ENCODE data around the gene HES2.

DNA sequence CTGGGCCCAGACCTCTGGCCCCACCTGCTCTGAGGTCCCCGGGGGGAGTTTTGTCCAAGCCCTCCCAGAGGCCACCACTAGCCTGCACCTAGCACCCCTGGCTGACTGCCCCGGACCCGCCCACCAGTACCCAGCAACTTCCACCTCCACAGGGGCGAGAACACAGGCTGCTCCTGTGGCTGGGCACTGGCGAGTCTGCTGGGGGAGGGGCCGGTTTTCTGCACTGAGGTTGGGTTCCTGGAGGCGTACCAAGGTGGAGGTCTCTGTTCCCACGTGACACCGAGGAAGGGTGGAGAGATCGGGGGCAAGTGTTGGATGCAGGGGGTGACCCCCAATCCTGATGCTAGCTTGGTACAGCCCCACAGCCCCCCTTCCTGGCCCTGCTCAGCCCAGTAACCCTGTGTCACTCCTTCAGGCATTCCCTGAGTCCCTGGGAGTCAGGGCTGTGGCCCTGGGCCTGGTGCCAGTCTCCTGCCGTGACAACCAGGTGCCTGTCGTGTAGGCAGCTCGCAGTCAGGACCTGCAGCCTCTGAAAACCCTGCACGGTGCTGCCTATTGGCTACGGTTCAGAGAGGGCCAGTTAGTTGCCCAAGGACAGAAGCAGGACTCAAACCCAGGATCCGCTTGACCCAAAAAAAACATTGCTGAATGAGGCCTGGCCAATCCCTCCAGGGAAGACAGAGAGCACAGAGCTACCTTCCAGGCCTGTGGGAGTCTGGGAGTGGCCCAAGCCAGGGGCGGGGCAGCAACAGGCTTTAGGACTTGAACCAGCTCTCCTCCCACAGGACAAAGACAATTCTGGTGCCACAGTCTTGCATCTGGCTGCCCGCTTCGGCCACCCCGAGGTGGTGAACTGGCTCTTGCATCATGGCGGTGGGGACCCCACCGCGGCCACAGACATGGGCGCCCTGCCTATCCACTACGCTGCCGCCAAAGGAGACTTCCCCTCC lies 8.0 kb upstream of the HES2 start:
- TF ChIP-seq POLR2A (IDR thresholded peaks at IDR 0.05; ENCODE audit: low read depth, low read length) = no peak
- no peak for TF ChIP-seq POLR2AphosphoS5 (IDR thresholded peaks at IDR 0.05; ENCODE audit: low read depth, low read length)
- TF ChIP-seq SPI1 (IDR thresholded peaks at IDR 0.05; ENCODE audit: low read depth, low read length) = no peak
- TF ChIP-seq PAX5 (IDR thresholded peaks at IDR 0.05; ENCODE audit: insufficient read depth, low read length, severe bottlenecking) = no peak
- TF ChIP-seq TAF1 (IDR thresholded peaks at IDR 0.05; ENCODE audit: low read depth, low read length) = no peak
- no peak for TF ChIP-seq POU2F2 (IDR thresholded peaks at IDR 0.05; ENCODE audit: low read depth, low read length)
